Hematopoietic multipotent progenitor cell treated with erythropoietin and hydrocortisone succinate and interleukin-3 and kit ligand, for 17 days (in vitro differentiated cells): ENCODE measurements around the gene OCEL1.

Experiments
- DNase-seq: peaks from one replicate; pipeline ENCODE4 v3.0.0-alpha.2; 2015; ENCODE audit warnings: low spot score

The OCEL1 gene

DNA sequence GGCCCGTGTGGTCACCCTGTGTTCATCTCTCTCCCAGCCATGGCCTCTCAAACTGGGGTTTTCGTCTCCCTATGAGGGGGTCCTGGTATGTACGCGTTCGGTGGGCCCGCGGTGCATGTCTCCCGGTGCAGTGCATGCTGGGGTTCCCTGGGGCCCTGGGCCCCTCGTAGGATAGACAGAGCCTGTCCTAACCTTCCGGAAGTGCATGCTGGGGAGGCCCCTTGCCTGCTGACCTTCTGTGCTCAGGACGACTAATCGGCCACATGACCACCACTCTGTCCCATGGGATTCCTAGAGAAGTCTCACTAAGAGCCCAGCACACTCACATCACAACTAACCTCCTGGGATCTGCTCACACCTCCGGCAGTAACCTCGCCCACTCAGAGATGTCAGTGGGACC is 15.7 kb upstream of the OCEL1 start:
- no peak for DNase-seq

DNA sequence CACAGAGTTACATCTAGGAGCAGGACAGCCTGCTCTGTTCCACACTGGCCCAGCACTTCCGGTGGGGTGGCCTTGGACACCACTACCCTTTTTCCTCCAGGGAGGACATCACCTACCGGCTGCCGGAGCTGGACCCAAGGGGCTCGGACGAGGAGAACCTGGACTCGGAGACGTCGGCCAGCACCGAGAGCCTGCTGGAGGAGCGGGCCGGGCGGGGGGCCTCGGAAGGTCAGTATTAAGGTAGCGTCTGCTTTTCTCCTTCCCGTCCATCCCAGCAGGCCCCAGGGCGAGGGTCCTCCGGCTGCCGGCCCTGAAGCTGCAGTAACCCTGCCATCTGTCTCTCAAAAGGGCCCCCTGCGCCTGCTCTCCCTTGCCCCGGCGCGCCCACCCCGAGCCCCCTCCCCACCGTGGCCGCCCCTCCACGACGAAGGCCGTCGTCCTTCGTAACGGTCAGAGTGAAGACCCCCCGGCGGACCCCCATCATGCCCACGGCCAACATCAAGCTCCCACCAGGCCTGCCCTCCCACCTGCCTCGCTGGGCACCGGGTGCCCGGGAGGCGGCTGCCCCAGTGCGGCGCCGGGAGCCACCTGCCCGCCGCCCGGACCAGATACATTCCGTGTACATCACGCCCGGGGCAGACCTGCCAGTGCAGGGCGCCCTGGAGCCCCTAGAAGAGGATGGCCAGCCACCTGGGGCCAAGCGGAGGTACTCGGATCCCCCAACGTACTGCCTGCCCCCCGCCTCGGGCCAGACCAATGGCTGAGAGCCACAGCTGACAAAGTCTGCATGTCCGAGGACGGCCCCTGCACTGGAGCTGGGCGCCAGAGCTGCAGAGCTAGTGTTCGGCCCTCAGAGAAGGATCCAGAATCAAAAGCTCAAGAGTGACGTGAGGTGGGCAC is 14.2 kb upstream of the OCEL1 start:
- DNase-seq = no peak

DNA sequence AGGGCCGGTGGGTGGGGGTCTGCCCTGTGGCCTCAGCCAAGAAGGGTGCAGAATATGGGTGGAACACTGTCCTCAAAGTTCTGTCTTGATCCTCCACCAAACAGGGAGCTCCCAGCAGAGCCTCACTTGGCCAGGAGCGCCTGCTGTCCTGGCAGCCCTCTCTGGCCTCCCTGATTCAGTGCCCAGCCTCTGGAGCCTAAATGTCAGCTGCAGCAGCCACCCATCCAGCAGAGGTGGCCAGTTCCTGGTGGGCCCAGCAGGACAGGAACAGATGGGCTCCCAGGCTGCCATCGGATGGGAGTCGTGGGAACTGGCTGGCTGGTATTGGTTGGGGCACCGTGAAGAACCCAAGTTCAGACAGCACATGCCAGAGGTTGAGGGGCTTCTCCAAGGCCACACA is 12.7 kb upstream of the OCEL1 start:
- DNase-seq = no peak

DNA sequence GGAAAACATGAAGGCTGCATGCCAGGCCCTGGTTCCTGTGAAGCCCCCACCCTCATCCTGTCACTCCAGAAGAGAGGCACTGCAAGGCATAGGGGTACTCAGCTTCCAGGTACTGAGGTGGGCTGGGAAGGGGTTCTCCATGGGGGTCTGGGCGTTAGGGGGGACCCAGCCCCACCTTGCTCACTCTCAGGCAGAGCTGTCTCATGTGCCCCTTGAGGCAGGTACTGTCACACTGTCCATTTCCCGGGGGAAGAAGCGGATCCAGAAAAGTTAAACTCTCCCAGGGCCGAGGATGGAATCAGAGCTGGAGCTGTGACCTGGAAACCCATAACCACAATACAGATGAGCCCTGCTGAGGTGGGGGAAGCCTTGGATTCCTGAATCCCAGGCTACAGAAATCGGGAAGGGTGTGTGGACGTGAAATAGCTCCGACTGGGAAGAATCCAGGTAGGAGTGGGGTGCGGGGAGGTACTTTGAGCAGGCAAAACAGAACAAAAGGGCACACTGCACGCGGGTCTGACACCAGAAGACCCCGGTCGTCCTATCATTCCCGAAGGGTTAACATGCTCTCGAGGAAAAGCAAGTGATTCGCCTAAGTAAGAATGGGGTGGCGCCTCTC is 11.4 kb upstream of the OCEL1 start:
- DNase-seq = no peak

DNA sequence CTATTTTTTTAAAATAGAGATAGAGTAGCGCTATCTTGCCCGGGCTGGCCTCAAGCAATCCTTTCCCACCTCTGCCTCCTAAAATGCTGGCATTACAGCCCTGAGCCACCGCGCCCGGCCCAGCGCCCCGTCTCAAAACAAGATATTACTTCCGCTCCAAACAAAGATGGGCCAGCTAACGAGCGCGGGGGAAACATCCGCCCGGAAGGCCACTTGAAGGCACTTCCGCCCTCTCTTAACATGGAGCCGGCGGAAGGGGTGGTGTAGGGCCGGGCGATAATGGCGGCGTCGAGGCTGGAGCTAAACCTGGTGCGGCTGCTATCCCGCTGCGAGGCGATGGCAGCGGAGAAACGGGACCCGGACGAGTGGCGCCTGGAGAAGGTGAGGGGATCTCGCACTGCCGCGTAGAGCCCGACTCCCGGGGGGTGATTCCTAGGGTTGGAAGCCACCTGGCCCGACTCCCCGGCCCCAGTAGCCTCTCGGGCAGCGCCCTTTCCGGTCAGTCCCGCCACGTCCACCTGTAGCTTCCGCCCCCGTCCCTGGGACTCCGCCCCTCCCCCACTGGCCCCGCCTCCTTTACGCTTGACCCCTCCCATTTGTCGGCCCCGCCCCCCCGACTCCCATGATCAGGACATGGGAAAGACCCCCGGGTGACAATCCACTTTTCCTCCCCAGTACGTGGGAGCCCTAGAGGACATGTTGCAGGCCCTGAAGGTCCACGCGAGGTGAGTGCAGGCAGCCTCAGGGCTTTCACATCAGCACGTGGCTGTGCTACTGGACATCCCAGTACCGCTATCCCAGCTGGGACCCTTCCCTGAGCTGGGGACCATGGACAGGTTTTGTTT is 10.7 kb upstream of the OCEL1 start, which contains the start of gene USE1:
USE1 (plus strand) TSS at position 231 of the 845 bp plus-strand sequence; CDS start at position 280, 49 bp downstream.
- peak; percentile 91 for DNase-seq

DNA sequence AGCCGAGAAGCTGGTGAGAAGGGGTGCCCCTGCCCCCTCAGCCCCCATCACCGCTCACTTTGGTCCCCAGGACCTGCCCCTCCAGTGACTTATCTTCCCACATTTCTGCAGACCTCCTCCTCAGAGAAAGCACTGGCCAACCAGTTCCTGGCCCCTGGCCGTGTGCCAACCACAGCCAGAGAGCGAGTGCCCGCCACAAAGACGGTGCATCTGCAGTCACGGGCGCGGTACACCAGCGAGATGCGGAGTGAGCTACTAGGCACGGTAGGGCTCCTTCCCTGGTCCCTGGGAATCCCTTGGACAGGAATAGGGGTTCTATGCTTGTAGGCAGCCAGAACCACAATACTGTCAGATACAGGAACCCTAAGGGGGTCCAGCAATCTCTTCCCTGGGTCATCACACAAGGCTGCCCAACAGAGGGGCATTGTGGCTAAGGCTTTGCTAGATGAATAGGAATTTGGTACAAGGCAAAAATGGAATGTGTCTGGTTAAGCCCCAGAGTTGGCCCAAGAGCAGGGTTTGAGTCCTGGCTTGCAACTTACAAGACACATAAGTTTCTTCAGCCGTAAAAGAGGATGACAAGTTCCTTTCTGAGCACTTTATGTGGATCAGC is 9.9 kb upstream of the OCEL1 start:
- no peak for DNase-seq

DNA sequence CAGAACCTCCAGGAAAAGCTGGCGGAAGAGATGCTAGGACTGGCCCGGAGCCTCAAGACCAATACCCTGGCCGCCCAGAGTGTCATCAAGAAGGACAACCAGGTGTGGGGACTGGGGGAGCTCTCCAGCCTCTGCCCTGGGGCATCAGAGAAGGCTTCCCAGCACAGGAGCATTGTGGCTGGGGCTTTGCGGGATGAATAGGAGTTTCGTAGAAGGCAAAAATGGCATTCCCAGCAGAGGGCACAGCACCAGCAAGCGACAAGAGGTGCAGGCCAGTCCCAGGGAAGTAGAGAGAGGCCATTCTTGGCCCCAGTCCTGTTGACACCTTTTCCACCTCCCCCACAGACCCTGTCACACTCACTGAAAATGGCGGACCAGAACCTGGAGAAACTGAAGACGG is 6.7 kb upstream of the OCEL1 start:
- DNase-seq = no peak

DNA sequence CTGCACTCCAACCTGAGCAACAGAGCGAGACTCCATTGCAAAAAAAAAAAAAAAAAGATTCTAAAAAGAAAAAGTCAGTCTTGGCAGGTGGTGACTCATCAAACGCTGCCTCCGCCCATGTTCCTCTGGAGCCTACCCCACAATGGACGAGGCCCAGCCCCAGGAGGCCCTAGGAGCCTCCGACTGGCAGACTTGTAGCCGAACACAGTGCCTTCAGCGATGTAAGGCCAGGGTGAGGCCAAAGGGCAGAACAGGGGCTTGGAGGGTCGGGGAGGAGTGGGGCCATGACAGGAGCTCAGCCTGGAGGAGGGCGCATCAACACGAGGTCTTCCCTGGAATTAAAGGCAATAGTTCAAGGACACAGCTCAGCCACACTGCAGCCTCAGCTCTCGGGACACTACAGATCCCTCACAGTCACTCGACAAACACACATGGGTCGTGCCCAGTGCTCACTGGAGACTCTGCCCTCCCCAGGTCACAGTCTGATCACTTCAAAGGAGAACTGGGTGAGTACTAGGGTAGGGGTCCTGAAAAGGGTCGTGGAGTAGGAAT is 5.7 kb upstream of the OCEL1 start:
- peak; percentile 79 for DNase-seq

DNA sequence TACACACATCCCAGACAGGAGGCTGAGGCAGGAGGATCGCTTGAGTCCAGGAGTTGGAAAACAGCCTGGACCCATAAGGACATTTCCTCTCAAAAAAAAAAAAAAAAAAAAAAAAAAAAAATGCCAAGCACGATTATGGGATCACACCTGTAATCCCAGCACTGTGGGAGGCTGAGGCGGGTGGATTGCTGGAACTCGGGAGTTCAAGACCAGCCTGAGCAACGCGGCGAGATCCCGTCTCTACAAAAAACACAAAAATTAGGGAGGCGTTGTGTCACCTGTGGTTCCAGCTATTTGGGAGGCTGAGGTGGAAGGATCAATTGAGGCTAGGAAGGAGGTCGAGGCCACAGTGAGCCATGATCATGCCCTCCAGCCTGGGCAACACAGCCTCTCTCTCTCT is 973 bp upstream of the OCEL1 start:
- no peak for DNase-seq

DNA sequence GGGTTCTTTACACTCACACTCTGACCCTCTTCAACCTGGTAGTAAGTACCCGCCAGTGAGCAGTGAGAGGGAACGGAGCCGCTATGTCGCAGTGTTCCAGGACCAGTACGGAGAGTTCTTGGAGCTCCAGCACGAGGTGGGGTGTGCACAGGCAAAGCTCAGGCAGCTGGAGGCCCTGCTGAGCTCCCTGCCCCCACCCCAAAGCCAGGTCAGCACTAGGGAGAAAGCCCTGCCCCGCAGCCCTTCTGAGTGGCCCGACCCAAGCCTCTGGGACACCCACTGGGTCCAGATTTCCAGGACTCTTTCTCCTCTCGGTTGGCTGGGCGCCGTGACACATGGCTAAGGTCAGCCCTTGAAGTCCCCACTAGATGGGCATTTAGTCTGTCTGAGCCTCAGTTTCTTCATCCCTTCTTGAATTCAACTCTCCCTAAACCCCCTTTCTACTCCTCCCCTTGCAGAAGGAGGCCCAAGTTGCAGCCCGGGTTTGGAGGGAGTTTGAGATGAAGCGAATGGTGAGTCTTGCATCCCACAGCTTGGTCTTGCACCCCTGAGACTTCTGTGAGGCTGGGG is 1.9 kb downstream of the OCEL1 start:
- DNase-seq = no peak

DNA sequence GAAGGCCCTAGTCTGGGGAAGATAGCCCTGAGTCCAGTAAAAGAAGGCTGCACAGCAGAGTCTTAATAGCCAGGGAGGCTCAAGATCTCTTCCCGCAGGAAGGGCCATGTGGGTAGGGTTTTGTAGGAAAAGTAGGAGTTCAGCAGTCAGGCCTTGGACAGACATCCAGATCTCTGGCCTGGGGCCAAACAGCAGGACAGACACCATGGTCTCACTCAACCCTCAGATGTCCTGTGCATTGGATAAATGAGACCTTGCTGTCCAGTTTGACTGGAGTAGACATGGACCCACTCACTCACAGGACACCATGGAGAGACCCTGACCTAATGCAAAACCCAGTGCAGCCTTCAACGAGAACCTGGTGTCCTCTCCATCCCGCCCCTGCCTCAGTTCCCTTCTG is 3.9 kb downstream of the OCEL1 start:
- DNase-seq = no peak

DNA sequence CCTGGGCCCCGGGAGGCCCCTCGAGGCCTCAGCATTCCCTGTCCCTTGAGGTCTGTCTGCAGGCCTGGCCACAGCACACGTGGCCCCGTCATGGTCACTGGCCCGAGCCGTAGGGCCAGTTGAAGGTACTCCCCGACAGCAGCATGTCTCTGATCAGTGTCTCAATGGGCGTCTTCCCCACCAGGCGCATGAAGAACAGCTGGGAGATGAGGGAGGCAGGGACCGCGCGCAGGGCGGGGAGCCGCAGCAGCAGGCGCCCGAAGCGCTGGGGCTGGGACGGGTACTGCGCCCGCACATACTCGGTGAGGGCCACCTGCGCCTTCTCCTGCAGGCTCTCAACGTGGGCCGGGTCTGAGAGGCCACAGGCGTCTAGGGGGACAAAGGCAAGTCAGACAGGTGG is 6.2 kb downstream of the OCEL1 start:
- no peak for DNase-seq

DNA sequence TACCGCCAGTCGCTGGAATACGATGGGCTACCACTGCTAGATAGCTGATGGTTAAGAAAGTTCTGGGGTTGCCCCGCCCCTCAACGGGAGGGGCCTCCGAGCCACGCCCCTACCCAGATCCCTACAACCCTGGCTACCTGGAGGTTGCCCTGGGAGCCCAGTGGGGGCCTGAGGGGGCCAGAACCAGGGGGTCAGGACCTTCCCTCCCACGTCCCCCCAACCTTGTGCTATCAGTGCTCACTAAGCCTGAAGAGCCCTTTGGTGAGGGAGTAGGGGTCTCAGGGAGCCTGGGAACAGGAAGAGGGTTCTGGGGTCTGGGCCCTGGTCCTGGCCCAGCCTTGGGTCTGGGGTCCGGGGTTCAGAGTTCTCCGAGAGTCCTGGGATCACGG is 8.9 kb downstream of the OCEL1 start:
- DNase-seq = peak; percentile 78

DNA sequence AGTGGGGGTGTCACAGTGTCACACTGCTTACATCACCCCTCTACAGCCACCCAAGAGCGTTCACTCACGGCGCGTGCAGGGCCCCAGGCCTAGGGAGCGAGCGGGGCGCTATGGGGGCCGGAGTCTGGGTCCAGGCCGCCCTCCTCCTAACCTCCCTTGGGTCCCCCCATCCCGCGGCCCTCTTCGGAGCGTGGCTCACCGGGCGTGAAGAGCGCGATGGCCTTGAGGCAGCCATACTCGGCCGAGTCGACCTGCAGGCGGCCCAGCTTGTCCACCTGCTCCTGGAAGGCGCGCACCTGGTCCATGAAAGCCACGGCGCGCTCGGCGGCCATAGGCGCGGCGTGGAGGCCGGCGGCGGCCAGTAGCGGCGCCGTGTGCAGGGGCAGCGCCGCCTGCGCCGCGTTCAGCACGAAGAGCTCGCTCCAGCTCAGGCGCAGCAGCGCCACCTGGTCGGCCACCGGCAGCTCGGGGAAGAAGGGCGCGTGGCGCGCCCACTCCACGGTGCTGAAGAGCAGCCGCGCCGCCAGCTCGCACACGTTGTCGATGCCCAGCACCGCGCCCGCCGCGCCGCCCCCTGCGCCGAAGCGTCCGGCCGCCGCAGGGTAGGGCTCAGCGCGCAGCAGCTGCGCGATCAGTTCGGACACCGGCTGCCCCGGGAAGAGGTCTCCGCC is 9.4 kb downstream of the OCEL1 start:
- DNase-seq = peak; percentile 82

DNA sequence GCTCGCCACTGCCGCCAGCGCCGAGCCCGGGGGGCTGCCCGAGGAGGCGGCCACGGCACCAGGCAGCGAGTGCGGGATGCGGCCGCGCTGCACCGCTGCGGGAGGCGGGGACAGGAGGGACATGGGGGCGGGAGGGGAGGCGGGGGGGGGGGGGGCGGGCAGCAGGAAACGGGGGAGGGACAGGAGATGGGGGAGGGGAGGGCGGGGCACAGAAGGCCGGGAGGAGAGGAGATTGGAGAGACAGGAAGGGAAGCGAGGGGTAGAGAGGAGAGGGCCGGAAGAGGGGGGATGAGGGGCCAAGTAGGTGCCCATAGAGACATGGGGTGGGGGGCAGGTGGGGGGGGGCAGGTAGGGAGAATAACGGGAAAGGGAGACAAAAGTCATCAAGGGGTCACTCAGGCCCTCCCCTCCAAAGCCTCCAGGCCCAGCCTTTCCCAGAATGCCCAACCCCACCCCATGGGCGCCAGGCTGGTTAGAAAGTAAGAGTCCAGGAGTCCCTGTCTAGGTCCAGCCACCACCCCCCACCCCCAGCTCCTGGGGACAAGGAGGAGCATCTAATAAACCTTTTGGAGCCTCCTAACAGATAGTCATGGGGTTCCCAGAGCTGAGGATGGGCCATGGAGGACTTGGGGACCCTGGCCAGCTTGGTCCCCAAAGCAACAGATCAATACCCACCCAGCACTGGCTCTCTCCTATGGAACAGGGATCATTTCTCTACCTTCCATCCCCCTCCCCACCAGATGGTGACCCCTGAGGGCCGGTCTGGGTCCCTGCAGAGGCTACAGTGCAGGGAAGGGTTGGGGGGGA is 10.1 kb downstream of the OCEL1 start:
- DNase-seq = no peak

DNA sequence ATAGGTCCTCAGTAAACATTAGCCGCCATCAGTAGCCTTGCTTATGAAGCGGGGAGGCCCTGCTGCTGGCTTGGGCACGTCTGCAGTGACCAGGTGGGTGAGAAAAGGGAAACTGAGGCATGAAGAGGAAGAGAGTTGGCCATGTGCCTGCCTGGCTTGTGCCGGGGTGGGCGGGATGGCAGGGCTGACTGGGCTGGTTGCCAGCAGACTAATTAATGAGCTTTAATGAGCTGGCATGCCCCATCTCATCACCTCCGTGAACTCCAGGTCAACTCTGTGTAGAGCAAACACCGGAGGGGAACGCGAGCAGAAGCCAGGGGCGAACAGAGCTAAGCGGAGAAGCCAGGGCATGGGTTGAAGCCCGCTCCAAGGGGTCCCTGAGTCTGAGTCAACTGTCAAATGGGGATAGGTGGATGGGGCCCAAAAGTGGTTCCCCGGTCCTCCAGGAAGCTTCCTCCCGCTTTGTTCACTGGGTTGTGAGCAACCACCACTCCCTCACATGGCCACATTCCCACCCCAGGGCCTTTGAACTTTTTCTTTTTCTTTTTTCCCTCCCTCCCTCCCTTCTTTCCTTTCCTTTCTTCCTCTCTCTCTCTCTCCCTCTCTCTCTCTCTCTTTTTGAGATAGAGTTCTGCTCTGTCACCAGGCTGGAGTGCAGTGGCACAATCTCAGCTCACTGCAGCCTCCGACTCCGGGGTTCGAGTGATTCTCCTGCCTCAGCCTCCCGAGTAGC is 11.0 kb downstream of the OCEL1 start:
- DNase-seq = no peak

DNA sequence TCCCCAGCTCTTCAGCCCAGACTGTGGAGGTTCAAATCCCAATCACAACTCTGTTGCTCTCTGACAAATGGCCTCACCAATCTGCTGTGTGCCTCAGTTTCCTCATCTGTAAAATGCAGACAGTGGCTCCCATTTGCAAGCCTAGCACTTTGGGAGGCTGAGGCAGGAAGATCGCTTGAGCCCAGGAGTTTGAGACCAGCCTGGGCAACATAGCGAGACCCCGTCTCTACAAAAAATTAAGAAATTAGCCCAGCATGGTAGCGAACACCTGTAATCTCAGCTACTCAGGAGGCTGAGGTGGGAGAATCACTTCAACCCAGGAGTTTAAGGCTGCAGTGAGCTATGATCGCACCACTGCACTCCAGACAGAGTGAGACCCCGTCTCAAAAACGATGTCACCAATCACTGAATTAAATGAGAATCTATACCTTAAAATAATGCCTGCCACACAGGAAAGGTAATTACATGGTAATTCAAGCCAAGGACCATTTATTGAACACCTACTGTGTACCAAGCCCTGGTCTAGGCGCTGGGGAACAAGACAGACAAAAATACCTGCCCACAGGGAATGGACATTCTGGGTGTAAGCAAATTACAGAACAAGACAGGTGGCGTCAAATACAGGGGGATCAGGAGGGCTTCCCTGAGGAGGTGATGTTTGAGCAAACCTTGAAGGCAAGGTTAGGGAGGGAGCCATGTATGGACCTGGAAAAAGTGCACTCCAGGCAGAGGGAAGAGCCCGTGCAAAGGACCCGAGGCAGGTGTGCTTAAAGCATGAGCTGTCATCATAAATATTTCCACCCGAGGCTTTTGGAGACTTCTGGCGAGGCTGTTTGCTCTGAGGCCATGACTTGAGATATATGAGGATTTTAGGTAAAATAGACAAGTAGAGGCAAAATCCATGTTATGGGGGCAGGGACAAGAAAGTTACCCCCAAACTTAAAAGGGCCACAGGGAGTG is 12.0 kb downstream of the OCEL1 start:
- DNase-seq = no peak

DNA sequence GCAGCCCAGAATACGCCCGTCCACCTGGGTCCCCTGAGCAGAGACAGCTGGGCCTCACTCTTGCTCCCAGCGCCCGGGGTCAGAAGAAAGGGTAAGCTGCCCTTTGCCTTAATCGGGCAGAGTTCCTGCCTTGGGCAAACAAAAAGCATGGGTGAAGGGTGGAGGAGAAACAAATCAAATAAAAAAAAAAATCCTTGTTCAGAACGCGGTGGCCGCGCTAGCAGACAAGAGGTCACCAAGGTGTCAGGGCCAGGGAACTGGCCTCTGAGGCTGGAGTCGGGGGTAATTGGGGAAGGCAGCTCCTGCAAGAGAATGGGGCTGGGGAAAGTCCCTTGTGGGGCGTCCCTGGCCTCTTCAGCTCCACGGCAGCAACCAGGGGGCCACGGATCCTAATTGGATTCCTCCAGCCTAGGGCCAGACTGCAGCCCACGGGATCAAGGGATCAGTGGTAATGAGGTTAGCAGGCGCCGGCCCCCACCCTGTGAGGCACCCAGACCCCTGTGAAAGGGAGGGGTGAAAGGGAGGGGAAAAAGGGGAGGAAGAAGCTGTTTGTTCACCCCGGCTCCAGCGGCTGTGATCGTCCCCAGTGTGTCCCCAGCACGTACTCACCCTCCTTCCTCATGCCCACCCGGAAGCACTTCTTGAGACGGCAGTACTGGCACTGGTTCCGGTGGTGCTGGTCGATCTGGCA is 14.2 kb downstream of the OCEL1 start:
- DNase-seq = no peak
